SKM-1 (cell line): Measurements from ENCODE around the gene CEMIP.
A peak's percentile ranks its signal among the peaks of the same experiment; 100 is the strongest.
"Not testable (repeated sequence)": the region's sequence is repeated elsewhere in the genome, so short reads cannot be mapped to it uniquely, and the experiment has no call there.

Experiments
- DNase-seq: peaks from one replicate; lab custom pipeline; 2025; ENCODE audit not compliant: unreplicated experiment; lab: John Stamatoyannopoulos, UW

Gene CEMIP

GRCh38 chr15:80760960-80761359 lies 18.2 kb upstream of the CEMIP start:
- DNase-seq: no peak

GRCh38 chr15:80761754-80762153 lies 17.4 kb upstream of the CEMIP start:
- no peak for DNase-seq

DNA sequence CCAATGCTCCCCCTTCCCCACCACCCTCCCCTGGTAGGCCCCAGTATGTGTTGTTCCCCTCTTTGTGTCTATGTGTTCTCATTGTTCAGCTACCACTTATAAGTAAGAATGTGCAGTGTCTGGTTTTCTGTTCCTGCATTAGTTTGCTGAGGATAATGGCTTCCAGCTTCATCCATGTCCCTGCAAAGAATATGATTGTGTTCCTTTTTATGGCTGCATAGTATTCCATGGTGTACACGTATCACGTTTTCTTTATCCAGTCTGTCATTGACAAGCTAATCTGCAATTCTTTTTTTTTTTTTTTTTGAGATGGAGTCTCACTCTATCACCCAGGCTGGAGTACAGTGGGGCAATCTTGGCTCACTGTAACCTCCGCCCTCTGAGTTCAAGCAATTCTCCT lies 15.9 kb upstream of the CEMIP start:
- not testable (repeated sequence) for DNase-seq

DNA sequence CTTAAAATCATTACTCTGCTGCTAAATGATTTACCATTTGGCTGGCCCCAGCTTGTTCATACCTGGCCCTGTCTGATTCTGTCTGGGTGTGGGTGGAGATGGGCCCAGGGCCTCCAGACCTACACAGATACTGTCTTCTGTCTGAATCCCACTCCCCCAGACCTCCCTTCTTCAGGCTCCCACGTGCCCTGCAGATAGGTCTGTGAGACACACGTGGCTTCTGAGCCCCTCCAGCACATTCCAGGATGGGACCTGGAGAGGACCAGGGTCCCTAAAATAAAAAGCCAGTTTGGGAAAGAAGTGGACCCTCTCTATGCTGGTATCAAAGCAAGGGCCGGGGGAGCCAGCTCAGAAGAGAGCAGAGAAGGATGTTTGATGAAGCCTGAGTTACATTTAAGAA lies 14.6 kb upstream of the CEMIP start:
- no peak for DNase-seq

DNA sequence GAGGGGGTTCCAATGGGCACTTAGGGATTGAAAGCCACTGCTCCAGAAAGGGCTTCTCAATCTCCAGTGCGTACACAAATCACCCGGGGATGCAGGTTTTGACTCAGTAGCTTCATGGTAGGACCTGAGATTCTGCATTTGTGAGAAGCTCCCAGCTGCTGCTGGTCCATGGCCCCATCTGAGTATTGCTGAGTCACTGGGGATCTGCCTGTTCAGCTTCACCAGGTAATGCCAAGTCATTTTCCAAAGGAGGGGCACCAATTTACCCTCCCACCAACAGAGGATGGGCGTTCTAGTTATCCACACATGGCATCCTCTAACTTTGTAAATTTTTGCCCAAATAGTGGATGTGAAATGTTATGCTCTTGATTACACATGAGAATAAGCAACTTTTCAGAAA lies 12.9 kb upstream of the CEMIP start:
- DNase-seq: no peak

- DNase-seq: no peak
These were observed 11.0 kb upstream of the CEMIP start for GRCh38 chr15:80768158-80768557.

GRCh38 chr15:80769153-80769828 lies 9.9 kb upstream of the CEMIP start:
- DNase-seq: no peak

DNA sequence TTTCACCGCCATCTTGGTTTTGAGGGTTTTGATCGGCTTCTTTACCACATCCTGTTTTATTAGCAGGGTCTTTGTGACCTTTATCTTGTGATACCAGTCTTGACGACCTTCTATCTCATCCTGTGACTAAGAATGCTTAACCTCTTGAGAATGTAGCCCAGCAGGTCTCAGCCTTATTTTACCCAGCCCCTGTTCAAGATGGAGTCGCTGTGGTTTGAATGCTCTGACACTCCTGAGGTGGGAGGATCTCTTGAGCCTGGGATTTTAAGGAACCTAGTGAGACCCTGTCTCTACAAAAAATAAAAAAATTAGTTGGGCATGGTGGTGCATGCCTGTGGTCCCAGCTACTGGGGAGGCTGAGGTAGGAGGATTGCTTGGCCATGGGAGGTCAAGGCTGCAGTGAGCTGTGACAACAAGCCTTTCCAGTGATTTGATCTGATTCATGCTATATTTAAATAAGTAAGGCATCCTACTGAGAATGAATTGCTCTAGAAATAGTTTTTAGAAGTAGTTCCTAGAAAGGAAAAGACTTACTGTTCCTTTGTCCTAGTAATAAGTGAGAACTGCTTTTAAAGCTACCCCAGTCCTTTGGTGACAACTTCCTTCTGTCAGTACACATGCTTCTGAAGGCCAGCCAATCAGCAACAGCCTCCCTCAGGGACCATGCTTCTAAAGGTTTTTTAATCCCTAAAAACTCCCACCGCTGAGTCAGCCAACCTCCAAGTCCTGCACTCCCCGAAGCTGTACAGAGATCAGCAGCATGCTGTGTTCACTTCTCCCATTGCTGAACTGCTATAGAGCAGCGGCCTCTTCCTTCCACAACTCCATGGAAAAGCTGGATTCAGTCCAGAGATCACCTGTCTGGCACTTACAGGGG lies 9.1 kb upstream of the CEMIP start:
- no peak for DNase-seq

DNA sequence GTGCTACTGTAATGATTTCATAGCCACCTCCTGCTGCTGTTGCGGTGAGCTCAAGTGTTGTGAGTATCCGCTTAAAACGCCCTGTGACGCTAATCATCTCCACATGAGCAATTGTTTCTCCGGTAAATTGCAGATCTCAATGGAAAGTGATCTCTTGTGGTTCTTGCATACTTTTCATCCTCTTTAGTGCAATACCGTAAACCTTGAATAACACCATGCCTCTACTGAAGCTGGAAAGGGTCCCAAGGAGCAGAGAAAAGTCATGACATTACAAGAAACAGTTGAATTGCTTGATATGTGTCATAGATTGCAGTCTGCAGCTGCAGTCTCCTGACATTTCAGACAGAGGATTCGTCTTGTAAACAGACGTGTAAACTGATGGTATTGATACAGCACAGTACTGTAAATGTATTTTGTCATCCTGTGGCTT lies 6.0 kb upstream of the CEMIP start:
- no peak for DNase-seq

- DNase-seq: no peak
These were observed 5.3 kb upstream of the CEMIP start for GRCh38 chr15:80773792-80774352.

DNA sequence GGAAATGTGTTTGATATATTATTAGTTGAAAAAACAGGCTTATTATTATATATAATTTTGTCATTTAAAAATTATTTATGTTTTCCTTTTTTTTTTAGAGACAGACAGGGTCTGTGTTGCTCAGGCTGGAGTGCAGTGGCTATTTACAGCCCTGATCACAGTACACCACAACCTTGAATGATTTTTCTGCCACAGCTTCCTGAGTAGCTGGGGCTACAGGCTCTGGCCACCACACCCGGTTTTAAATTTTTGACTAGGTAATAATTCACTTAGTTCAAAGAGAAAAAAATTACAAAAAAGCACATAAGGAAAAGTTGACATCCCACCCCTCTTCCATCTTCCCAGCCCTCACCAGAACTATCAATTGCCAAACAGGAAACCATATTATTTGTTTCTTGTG lies 4.7 kb upstream of the CEMIP start:
- no peak for DNase-seq

DNA sequence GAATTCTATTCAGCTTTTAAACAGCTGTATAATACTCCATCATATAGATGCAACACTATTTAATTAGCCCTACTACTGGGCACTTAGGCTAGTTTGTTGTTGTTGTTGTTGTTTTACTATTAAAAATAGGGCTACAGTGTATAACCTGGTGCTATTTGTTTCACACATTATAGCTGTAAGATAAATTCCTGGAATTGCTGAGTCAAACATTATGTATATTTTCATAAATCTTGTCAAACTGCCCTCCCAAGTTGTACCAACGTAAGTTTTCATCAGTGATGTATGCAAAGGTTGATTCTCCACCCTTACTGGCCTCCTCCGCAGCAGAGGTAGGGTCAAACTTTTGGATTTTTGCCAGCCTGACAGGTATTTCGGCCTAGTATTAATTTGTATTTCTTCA lies 3.8 kb upstream of the CEMIP start:
- no peak for DNase-seq

GRCh38 chr15:80776420-80777045 lies 2.6 kb upstream of the CEMIP start:
- DNase-seq: peak; percentile 55

GRCh38 chr15:80777137-80777536 lies 2.0 kb upstream of the CEMIP start:
- peak; percentile 51 for DNase-seq

DNA sequence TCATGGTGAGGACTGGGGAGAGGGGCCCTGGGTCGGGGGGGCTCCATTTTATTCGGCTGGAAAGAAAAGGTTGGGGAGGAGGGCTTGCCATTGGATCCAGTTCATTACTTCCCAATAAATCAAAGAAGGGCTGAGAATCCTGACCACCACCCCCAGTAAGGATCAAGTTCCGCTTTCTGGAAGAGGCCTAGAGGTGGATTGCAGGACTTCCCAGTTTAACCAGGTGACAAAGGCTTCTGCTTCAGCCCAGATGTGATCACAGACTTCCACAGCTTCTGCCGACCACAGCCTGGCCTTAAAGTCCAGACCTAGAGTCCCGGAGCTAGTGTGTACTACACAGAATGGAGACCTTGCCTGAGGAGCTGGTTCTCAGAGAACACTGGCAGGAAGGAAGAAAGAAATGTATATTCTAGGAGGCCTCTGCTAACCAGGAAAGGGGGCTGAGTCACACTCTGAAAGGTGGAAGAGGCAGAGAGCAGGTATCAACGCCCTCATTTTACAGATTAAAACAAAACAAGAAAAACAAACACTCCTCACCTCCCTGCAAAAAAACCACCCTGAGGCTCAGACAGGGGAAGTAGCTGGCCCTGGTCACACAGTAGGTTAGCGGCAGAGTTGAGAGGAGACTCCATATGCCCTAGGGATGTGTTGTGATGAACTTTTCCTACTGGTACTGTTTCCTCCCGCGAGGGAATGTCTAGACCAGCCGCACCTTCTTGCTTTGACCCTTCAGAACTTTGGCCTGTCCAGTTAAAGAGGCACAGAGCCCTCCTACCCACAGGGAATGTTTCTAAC lies 1.1 kb upstream of the CEMIP start:
- no peak for DNase-seq

GRCh38 chr15:80778621-80778963 lies 578 bp upstream of the CEMIP start:
- no peak for DNase-seq

DNA sequence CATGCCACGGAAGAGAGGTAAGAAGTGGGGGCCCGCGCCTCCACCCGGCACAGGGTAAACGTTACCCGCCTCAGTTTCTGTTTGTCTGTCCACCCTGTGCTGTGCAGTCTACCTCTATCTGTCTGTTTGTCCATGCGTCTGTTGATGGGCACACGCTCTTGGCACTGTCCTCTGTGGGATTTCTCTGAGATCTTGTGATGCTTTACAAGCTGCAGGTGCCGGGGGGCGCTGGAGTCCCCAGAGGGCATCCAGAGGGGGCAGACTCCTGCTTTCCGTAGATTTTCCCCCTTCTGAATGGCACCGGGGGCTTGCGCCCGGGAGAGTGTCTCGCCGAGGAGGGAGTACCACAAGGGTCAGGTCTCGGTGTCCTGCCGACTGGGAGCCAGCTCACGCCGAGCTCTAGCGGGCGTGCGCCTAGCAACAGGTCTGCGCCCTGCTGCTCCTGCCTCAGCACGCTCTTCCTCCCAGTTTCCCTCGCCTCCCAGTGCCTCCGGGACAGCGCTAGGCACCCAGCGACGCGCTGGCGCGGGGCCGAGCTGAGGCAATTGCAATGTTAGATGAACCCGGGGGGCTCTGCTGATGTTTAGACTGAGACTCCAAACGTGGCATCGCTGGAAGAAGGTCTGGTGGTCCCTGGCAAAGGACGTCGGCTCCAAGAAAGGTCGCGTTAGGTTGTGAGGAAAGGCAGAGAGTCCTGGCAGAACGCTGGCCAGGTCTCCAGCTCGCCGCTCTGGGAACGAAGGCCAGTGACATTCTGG lies 667 bp downstream of the CEMIP start:
- no peak for DNase-seq

DNA sequence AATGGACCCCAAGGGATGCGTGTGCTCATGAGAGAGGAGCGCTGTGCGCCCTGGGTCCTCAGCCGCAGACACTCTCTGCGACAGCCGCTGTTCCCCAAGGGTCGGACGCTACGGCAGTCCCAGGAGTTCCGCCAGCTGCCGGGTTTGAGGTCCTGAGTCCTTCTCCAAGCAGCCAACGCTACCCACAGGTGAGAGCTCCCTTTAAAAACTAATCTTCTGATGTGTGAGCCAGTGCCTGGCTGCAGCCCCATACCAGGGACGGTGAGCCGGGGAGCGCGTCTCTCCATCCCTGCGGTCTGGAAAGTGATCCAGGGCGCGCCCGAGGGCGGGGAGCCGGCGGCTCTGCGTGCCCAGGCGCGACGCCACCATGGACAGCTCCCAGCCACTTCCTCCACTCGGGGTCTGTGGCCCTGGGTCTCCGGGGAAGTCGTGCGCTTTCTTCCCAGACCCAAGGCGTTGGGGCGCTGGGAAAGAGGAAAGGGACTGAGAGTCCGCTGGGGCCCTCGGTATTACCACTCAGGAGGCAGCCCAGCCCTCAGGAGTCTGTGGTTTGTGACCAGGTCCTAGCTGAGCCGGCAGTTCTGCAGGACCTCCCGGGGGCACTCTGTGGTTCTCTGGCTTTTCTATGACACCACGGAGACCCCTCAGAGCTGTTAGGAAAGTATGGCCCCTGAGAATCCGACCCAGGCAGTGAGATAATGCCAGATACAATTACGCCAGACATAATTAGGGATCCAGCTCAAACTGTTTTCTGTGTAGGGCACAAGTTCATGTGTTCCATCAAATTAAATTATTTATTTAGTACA lies 1.4 kb downstream of the CEMIP start:
- no peak for DNase-seq

GRCh38 chr15:80783260-80783659 lies 4.1 kb downstream of the CEMIP start:
- no peak for DNase-seq
